ENCODE data around the gene S1PR5.

S1PR5 gene

DNA sequence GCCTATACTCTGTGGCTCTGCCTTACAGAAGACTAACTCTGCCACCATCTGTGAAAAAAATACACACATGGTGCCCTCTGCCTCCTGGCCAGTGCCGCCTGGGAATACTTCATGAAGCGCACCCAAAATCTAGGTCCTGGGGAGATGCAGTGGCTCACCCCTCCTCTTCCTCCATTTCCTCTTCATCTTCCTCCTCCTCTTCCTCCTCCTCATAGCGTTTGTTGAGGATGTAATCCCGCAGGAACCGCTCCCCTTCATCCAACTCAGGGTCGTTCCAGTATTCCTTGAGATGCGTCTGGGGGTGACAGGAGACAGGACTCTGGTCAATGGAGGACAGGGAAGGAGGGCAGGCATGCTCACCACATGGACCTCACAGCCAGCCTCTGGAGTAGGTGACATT, 42.9 kb upstream of the S1PR5 start:
- DNase-seq (ENCODE audit: extremely low read depth, low read depth), result no peak
- TF ChIP-seq, protein P1, sequence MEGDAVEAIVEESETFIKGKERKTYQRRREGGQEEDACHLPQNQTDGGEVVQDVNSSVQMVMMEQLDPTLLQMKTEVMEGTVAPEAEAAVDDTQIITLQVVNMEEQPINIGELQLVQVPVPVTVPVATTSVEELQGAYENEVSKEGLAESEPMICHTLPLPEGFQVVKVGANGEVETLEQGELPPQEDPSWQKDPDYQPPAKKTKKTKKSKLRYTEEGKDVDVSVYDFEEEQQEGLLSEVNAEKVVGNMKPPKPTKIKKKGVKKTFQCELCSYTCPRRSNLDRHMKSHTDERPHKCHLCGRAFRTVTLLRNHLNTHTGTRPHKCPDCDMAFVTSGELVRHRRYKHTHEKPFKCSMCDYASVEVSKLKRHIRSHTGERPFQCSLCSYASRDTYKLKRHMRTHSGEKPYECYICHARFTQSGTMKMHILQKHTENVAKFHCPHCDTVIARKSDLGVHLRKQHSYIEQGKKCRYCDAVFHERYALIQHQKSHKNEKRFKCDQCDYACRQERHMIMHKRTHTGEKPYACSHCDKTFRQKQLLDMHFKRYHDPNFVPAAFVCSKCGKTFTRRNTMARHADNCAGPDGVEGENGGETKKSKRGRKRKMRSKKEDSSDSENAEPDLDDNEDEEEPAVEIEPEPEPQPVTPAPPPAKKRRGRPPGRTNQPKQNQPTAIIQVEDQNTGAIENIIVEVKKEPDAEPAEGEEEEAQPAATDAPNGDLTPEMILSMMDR (IDR thresholded peaks at IDR 0.05; ENCODE audit: low read depth, low read length), result no peak

DNA sequence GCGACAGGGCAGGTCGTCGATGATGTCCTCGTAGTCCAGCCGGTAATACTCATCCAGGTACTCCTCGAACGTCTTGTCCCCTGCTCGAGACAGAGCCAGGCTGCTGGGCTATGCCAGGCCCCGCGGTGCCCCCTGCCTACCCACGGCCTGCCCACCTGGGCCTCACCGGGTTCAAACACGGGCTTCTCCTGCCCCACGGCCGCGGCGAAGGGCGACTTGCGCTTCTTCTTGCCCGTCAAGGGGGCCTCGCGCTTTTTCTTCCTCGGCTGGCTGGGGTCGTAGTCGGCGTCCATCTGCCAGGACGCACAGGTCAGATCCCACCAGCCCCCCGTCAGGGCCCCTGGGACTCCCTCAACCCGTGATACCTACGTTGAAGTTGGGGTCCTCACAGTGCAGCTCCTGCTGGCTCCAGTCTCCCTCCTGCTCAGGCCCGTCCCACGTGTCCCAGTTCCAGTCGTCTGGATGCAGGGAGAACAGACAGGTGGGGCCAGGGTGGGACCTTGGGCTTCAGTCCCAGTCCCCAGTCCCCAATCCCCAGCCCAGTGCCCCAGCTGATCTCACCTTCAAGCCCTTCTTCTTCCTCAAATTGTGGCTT, 40.5 kb upstream of the S1PR5 start:
- DNase-seq (ENCODE audit: extremely low read depth, low read depth), result no peak
- TF ChIP-seq, protein P1 (IDR thresholded peaks at IDR 0.05; ENCODE audit: low read depth, low read length), result no peak

DNA sequence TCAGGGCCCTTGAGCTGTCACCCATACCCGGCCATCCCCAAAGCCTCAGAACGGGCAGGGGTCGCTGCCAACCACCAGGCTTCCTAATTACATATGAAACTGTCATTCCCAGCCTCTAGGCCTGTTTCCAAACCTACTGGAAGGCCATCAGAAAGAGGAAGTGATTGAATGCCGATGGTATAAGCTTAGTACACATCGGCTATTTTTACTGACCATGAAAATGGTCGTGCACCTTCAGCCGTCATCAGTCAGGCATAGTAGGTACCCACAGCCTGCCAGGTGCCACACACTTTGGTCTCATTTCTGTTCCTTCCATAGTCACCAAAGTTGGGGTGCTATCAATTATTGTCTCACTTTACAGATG, 38.3 kb upstream of the S1PR5 start:
- DNase-seq (ENCODE audit: extremely low read depth, low read depth), result no peak
- TF ChIP-seq, protein P1 (IDR thresholded peaks at IDR 0.05; ENCODE audit: low read depth, low read length), result no peak

DNA sequence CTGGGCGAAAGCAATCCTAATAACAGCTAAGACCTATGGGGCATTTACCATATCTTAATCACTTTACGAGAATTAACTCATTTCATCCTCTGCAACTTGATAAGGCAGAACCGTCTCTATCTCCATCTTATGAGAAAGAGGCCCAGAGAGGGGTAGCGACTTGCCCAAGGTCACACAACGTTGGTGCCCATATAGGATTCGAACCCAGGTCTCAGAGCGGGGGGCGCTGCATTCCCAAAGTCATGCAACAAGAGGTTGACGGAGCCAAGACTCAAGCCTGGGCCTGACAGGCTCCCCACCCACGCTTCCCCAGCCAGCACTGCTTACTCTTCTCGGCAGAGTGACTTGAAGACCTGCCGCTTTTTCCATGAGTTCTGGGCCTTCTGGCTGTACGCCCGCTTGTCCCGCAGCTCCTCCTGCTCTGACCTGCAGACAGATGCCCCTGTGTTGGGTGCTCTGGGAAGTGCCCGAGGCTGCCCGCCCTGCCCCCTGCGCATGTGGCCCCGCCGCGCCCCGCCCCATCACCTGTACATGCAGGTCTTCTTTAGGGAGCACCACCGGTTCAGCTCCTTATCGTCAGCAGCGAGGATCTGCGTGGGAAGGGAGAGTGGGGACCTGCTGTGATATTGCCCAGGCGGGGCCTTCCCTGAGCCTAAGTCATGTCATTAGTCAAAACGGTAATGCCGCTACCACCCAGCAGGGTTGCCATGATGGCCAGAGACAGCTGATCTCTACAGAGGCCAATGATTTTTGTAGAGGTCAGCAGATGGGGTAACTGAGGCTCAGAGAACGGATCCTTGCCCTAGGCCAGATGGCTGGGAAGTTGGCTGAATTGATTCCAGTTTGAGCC, 37.7 kb upstream of the S1PR5 start:
- no peak for DNase-seq (ENCODE audit: extremely low read depth, low read depth)

DNA sequence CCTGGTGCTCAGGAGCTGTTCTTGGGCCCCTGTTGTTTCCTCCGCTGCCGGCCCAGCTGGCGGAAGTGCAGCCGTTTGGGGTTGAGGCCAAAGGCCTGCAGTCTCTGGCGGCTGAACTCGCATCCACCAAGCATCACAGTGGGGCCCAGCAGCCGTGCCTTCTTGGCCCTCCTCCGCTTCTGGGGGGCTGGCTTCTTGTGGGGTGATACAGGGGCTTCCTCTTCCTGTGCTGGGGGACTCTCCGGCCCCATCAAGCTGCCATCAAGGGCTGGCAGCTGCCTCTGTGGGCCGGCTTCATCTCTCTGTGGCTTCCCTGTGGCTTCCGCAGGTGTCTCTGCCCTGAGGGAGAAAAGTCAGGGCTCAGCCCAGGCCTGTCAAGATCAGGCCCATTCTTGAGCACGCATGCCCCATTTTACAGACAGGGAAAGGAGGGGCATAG, 36.7 kb upstream of the S1PR5 start:
- TF ChIP-seq, protein P1 (IDR thresholded peaks at IDR 0.05; ENCODE audit: low read depth, low read length), result no peak
- DNase-seq (ENCODE audit: extremely low read depth, low read depth), result no peak

More for the DNA sequence above, 37.7 kb upstream of the S1PR5 start:
- TF ChIP-seq, protein P1 (IDR thresholded peaks at IDR 0.05; ENCODE audit: low read depth, low read length), result no peak

DNA sequence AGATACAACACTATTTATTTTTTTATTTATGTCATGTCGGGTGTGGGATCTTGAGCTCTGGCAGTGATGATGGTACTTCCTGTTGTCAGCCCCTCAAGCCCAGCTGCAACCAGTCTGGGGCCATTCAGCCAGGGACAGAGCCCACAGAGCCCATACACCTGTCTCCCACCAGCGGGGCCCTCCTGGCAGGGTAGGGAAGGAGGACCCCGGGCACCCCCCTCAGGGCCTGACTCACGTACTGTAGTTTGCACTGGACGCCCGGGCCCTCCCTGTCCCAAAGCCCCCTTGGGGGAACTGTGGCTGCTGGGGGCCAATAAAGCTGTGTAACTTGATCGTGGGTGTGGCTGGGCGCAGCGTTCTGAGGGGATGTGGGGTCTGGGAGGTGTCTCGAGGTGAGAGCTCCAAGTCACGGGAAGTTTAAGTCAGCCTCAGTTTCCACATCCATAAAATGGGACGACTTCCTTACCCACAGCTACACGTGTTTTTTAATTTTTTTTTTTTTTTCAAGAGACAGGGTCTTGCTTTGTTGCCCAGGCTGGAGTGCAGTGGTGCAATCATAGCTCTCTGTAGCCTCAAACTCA, 35.9 kb upstream of the S1PR5 start:
- no peak for DNase-seq (ENCODE audit: extremely low read depth, low read depth)
- TF ChIP-seq, protein P1 (IDR thresholded peaks at IDR 0.05; ENCODE audit: low read depth, low read length), result no peak

DNA sequence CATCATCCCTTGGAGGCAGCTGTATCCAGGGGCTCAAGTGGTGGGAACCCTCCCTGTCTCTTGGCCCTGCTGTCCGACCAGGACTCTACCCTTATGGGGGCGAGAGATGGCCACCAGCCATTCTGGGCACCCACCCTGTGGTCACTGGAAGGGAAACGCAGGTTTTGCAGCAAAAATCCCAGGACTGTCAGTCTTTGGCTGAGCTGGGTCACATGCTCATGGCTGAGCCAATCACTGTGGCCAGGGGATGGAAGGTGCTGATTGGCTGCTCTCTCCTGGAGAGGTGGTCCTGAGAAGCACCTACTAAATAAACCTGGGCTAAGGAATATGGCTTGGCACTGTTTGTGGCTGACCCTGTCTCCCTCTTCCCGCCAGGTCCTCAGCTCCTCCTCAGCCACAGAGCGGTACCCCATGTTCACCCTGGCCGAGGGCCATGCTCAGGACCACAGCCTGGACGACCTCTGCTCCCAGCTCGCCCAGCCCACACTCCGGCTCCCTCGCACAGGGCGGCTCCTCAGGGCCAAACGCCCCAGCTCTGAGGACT, 35.3 kb upstream of the S1PR5 start:
- TF ChIP-seq, protein P1 (IDR thresholded peaks at IDR 0.05; ENCODE audit: low read depth, low read length), result no peak
- no peak for DNase-seq (ENCODE audit: extremely low read depth, low read depth)

All from AG09319 (cell line).